ENCODE measurements around the gene KCNA1.

Gene KCNA1

DNA sequence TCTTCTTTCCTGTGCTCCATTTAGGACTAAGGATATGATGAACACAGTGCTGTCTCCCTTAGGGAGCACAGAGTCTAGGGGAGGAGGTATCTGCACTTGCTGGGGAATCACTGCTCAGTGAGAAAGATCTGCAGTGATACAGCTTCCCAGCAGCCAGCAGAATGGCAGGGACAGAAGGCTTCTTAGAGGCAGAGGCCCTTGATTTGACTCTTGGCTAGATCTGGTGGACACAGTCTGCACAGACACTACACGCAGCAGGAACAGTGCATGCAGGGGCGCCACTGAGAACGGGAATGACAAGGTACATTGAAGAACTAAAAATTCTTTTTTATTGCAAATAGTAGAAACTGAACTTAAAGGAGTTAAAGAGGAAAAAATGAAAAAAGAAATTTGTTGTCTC is 51.6 kb downstream of the KCNA1 start:
- no peak for DNase-seq

- no peak for DNase-seq
These were observed 53.1 kb downstream of the KCNA1 start for GRCh38 chr12:4962539-4963486.

All from NCI-H524 (cell line).